Measurements from ENCODE around the gene IGF1. TPM values are rescaled to one million over a fixed set of nuclear protein-coding genes. Genes with fewer than 3 reads are reported as not detected.

IGF1 gene
- total RNA-seq, result not detected in 2 replicates

DNA sequence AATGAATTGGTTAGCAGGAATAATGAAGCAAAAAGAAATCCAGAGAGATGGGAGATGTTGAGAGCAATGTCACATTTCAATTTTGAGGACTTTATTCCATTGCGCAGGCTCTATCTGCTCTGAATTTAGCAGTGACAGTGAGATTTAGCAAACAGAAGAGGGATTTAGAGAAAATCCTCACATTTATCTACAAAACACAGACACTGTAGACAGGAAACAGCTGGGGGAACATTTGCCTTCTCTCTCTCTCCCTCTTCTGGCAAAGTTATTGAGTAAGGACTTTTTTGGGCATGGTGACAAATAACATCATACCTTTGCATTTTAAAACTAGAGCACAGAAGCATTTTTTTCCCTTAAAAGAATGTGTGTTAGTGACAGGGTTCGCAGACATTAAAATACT lies at the start of gene IGF1:
IGF1 (minus strand) TSS at position 158 of the 400 bp plus-strand sequence. CDS start 182 bp downstream, outside the sequence.

